Keratinocyte (primary cell): ENCODE data around the gene PDCD1LG2. TPM values are rescaled to one million over a fixed set of nuclear protein-coding genes. Genes with fewer than 3 reads are reported as not detected.

Experiments used
- DNase-seq: peaks from one replicate; pipeline ENCODE4 v3.0.0-alpha.2; 2011; ENCODE audit warnings: low read depth, missing footprints, low spot score
- FAIRE-seq: peaks from 2 replicates; lab custom pipeline; 2011; peaks lifted over from hg19 to GRCh38; lab: Jason Lieb, UNC
- H2AFZ ChIP-seq: 2 replicates; pipeline ENCODE4 v1.6.0; 2012; ENCODE audit warnings: low read length, control low read depth, inconsistent platforms; ENCODE audit not compliant: control insufficient read depth
- H3K27ac ChIP-seq: 2 replicates; pipeline ENCODE4 v1.5.1; 2011; ENCODE audit warnings: low read length; ENCODE audit not compliant: control insufficient read depth, insufficient read depth
- H3K27me3 ChIP-seq: 3 replicates; pipeline ENCODE4 v1.6.0; 2011; ENCODE audit warnings: low read length; ENCODE audit not compliant: control insufficient read depth, insufficient read depth; ENCODE audit errors: extremely low read depth
- H3K36me3 ChIP-seq, 2 experiments: 2 replicates in 1 of 2; 3 replicates in 1 of 2; pipeline ENCODE4 v1.5.1; 2011; ENCODE audit warnings: low read length in 2 of 2, mild to moderate bottlenecking in 1 of 2; ENCODE audit not compliant: control insufficient read depth in 2 of 2, insufficient read depth in 2 of 2; ENCODE audit errors: extremely low read depth in 1 of 2
- H3K4me1 ChIP-seq: 3 replicates; pipeline ENCODE4 v1.5.1; 2011; ENCODE audit warnings: low read length; ENCODE audit not compliant: control insufficient read depth, insufficient read depth; ENCODE audit errors: extremely low read depth
- H3K4me2 ChIP-seq: 3 replicates; pipeline ENCODE4 v1.6.0; 2011; ENCODE audit warnings: low read depth, low read length; ENCODE audit not compliant: control insufficient read depth, insufficient read depth; ENCODE audit errors: extremely low read depth
- H3K4me3 ChIP-seq, 3 experiments: fragments of 200-600 bp in 1 of 3; sonication (generic) in 1 of 3; 2 replicates in 2 of 3; 3 replicates in 1 of 3; pipeline ENCODE4 v1.5.1; 2011 to 2016; ENCODE audit warnings: low read length in 3 of 3, mild to moderate bottlenecking in 3 of 3, control low read depth in 2 of 3, inconsistent platforms in 1 of 3, low read depth in 1 of 3, mixed read lengths in 1 of 3, mixed run types in 1 of 3, moderate library complexity in 1 of 3; ENCODE audit not compliant: control insufficient read depth in 2 of 3, insufficient read depth in 2 of 3; ENCODE audit errors: extremely low read depth in 1 of 3
- H3K79me2 ChIP-seq: 2 replicates; pipeline ENCODE4 v1.6.0; 2012; ENCODE audit warnings: low read length; ENCODE audit not compliant: control insufficient read depth, insufficient read depth
- H3K9ac ChIP-seq: 3 replicates; pipeline ENCODE4 v1.6.0; 2011; ENCODE audit warnings: low read length; ENCODE audit not compliant: control insufficient read depth, insufficient read depth; ENCODE audit errors: extremely low read depth
- H3K9me1 ChIP-seq: 3 replicates; pipeline ENCODE4 v1.6.0; 2011; ENCODE audit warnings: low read length; ENCODE audit not compliant: control insufficient read depth, insufficient read depth; ENCODE audit errors: extremely low read depth
- H3K9me3 ChIP-seq: 2 replicates; pipeline ENCODE4 v1.5.1; 2012; ENCODE audit warnings: low read depth, low read length; ENCODE audit not compliant: control insufficient read depth
- H4K20me1 ChIP-seq: 3 replicates; pipeline ENCODE4 v1.6.0; 2011; ENCODE audit warnings: low read length; ENCODE audit not compliant: control insufficient read depth, insufficient read depth; ENCODE audit errors: extremely low read depth
- EZH2 ChIP-seq: IDR thresholded peaks from one replicate; pipeline ENCODE4 v1.6.1; 2012; ENCODE audit warnings: inconsistent platforms, mild to moderate bottlenecking, low read length, moderate library complexity
- dilution Hi-C: fragments of 300-500 bp; cut with MboI; formaldehyde crosslinking; loops from one replicate; pipeline ENCODE4 v1.7.0; 2020; ENCODE audit warnings: low sequenced_read_pairs; ENCODE audit not compliant: extremely low pct_ligation_motif_present
- polyA plus RNA-seq, 5 experiments: library from polyadenylated mRNA; depleted of rRNA in 3 of 5; stranded (reverse) in 3 of 5; stranded (forward) in 1 of 5; unstranded in 1 of 5; fragments of >200 nt; gene quantifications; 1 replicate in 1 of 5; 2 replicates in 3 of 5; 3 replicates in 1 of 5; pipeline versions ENCODE4 v1.2.1 to v1.2.3, GENCODE V29; 2011 to 2012; ENCODE audit warnings: missing spikeins in 2 of 5, low read depth in 1 of 5, low replicate concordance in 1 of 5
- TF ChIP-seq, protein P1 (sequence below), 3 experiments: IDR thresholded peaks in 1 of 3; conservative IDR thresholded peaks in 1 of 3; optimal IDR thresholded peaks in 1 of 3; 2 replicates in 2 of 3; 3 replicates in 1 of 3; pipeline versions ENCODE3 to v1.5.1; 2011; ENCODE audit warnings: low read length in 3 of 3, mild to moderate bottlenecking in 3 of 3, moderate library complexity in 2 of 3, control low read depth in 1 of 3, inconsistent platforms in 1 of 3; ENCODE audit not compliant: insufficient read depth in 2 of 3; ENCODE audit errors: extremely low read depth in 1 of 3

The PDCD1LG2 gene
- polyA plus RNA-seq, 1 donor (not counting 4 experiments of a cell fraction or from before 2014, with no cell fraction given): 20.2 TPM

DNA sequence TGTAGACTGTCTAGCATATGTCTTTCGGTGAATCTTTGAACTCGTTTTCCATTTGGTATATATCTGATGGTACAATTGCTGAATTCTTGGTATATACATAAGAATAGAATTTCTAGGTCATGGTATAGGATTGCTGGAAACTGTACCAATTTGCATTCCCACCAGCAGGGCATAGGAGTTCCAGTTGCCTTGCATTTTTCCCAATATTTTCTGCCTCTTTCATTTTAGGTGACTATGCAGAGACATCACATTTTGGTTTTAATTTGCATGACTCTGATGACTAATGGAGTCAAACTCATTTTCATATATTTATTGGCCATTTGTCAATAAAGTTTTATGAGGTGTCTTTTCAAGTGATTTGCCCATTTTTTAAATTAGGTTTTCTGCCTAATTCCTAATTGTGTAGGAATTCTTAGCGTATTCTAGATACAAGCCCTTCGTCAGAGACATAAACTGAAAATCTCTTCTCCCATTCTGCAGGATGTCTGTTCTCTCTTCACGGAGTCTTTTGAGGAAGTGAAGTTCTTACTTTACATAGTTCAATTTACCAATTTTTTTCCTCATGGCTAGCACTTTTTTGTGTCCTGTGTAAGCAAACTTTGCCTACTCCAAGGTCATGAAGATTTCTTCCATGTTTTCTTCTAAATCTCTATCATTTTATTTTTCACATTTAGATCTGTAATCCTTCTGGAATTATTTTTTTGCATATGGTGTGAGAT, 28.9 kb upstream of the PDCD1LG2 start:
- Histone ChIP-seq H3K27me3 (no peaks in the 10 kb centered on the region), H2AFZ (no peak overlapping the region), H3K9me1 (no peaks in the 10 kb centered on the region), H3K79me2 (no peaks in the 10 kb centered on the region), H3K4me1 (no peaks in the 10 kb centered on the region), H3K9me3 (no peaks in the 10 kb centered on the region), H3K4me2 (no peak overlapping the region), H3K4me3 (no peak overlapping the region), H3K9ac (no peak overlapping the region), H3K27ac (no peak overlapping the region), H3K36me3 (no peaks in the 10 kb centered on the region), H4K20me1 (no peaks in the 10 kb centered on the region)
- DNase-seq: no peak
- FAIRE-seq: peak; percentile 36
- dilution Hi-C loops: no loop called here
- TF ChIP-seq, protein P1, sequence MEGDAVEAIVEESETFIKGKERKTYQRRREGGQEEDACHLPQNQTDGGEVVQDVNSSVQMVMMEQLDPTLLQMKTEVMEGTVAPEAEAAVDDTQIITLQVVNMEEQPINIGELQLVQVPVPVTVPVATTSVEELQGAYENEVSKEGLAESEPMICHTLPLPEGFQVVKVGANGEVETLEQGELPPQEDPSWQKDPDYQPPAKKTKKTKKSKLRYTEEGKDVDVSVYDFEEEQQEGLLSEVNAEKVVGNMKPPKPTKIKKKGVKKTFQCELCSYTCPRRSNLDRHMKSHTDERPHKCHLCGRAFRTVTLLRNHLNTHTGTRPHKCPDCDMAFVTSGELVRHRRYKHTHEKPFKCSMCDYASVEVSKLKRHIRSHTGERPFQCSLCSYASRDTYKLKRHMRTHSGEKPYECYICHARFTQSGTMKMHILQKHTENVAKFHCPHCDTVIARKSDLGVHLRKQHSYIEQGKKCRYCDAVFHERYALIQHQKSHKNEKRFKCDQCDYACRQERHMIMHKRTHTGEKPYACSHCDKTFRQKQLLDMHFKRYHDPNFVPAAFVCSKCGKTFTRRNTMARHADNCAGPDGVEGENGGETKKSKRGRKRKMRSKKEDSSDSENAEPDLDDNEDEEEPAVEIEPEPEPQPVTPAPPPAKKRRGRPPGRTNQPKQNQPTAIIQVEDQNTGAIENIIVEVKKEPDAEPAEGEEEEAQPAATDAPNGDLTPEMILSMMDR (optimal IDR thresholded peaks at IDR 0.05 in 1 of 3, IDR thresholded peaks at IDR 0.05 in 1 of 3, conservative IDR thresholded peaks at IDR 0.05 in 1 of 3; ENCODE audit: extremely low read depth in 1 of 3, insufficient read depth in 2 of 3, low read length in 3 of 3): peak in 1 of 3 experiments; percentile 17
- TF ChIP-seq EZH2: no peak

GRCh38 chr9:5482194-5482593, 28.1 kb upstream of the PDCD1LG2 start:
- TF ChIP-seq, protein P1 (optimal IDR thresholded peaks at IDR 0.05 in 1 of 3, IDR thresholded peaks at IDR 0.05 in 1 of 3, conservative IDR thresholded peaks at IDR 0.05 in 1 of 3; ENCODE audit: extremely low read depth in 1 of 3, insufficient read depth in 2 of 3, low read length in 3 of 3): no peak
- TF ChIP-seq EZH2: no peak
- Histone ChIP-seq H3K4me1 (no peaks in the 10 kb centered on the region), H3K9me3 (no peaks in the 10 kb centered on the region), H3K9me1 (no peaks in the 10 kb centered on the region), H4K20me1 (no peaks in the 10 kb centered on the region), H3K27ac (no peak overlapping the region), H3K9ac (no peak overlapping the region), H3K27me3 (no peaks in the 10 kb centered on the region), H3K4me2 (no peak overlapping the region), H2AFZ (no peak overlapping the region), H3K4me3 (no peak overlapping the region), H3K79me2 (no peaks in the 10 kb centered on the region), H3K36me3 (no peaks in the 10 kb centered on the region)
- dilution Hi-C loops: no loop called here
- FAIRE-seq (no peak), DNase-seq (no peak)
